HepG2 (cell line): Measurements from ENCODE around the gene TCF3. TPM values are rescaled to one million over a fixed set of nuclear protein-coding genes. Genes with fewer than 3 reads are reported as not detected.

Experiments used
- ATAC-seq: fragments of 200-7000 bp; cut with Tn5 transposase; 3 replicates; pipeline ENCODE4 v1.9.1; 2020; ENCODE audit warnings: mild to moderate bottlenecking, moderate library complexity
- BruUV-seq: library from RNA; stranded (reverse); fragments of 400-500 nt; replicated peaks from 2 replicates; lab custom pipeline; 2021; lab: Mats Ljungman, UMichigan
- CTCF ChIA-PET: fragments of 300-600 bp; formaldehyde crosslinking; extraction: SDS; loops from one replicate; lab custom pipeline; 2021; ENCODE audit warnings: low total read pairs, inconsistent platforms, low intra/inter-chr PET ratio; lab: Yijun Ruan, JAX
- POLR2A ChIA-PET: fragments of 350-600 bp; sonication (Branson Sonifier 250); formaldehyde crosslinking; loops from one replicate; lab custom pipeline; 2020; ENCODE audit warnings: antibody characterized with exemption, inconsistent platforms; lab: Yijun Ruan, JAX
- DNase-seq: peaks from one replicate; pipeline ENCODE4 v3.0.0-alpha.2; 2015; ENCODE audit warnings: low spot score
- FAIRE-seq: peaks from 3 replicates; lab custom pipeline; 2011; peaks lifted over from hg19 to GRCh38; lab: Jason Lieb, UNC
- H2AFZ ChIP-seq: one replicate; pipeline ENCODE4 v1.6.1; 2011; ENCODE audit warnings: low read length, inconsistent platforms
- H3K27ac ChIP-seq: fragments of 300-600 bp; 3 replicates; pipeline ENCODE4 v1.8.0; 2011; ENCODE audit warnings: mixed run types, mild to moderate bottlenecking, mixed read lengths, low read length, inconsistent platforms; ENCODE audit not compliant: insufficient read depth; ENCODE audit errors: extremely low read length
- H3K27me3 ChIP-seq, 2 experiments: fragments of 200-600 bp in 1 of 2; 2 replicates in 1 of 2; 3 replicates in 1 of 2; pipeline versions ENCODE4 v1.6.0 to v1.8.0; 2011; ENCODE audit warnings: low read length in 2 of 2, mild to moderate bottlenecking in 2 of 2, moderate library complexity in 2 of 2, inconsistent platforms in 1 of 2; ENCODE audit not compliant: insufficient read depth in 2 of 2, control insufficient read depth in 1 of 2
- H3K36me3 ChIP-seq, 2 experiments: fragments of 200-600 bp in 1 of 2; replicated peaks in 1 of 2; 2 replicates in 1 of 2; 3 replicates in 1 of 2; pipeline versions ENCODE4 v1.5.1 to v1.8.0; 2011; ENCODE audit warnings: low read length in 2 of 2, inconsistent platforms in 1 of 2; ENCODE audit not compliant: insufficient read depth in 2 of 2, control insufficient read depth in 1 of 2
- H3K4me1 ChIP-seq: 2 replicates; pipeline ENCODE4 v1.5.1; 2012; ENCODE audit warnings: low read length, inconsistent platforms; ENCODE audit not compliant: insufficient read depth
- H3K4me2 ChIP-seq: 2 replicates; pipeline ENCODE4 v1.6.0; 2011; ENCODE audit warnings: low read depth, low read length, inconsistent platforms
- H3K4me3 ChIP-seq, 3 experiments: fragments of 200-600 bp in 1 of 3; sonication (generic), shearing (Covaris generic) in 1 of 3; replicated peaks in 1 of 3; 2 replicates each; pipeline ENCODE4 v1.5.1; 2011 to 2016; ENCODE audit warnings: low read length in 3 of 3, inconsistent platforms in 2 of 3, low read depth in 2 of 3, mild to moderate bottlenecking in 2 of 3, control low read depth in 1 of 3, mixed read lengths in 1 of 3; ENCODE audit not compliant: insufficient read depth in 1 of 3
- H3K79me2 ChIP-seq: one replicate; pipeline ENCODE4 v1.6.1; 2011; ENCODE audit warnings: low read length, inconsistent platforms; ENCODE audit not compliant: insufficient read depth
- H3K9ac ChIP-seq: 2 replicates; pipeline ENCODE4 v1.6.0; 2011; ENCODE audit warnings: mild to moderate bottlenecking, low read depth, low read length, inconsistent platforms; ENCODE audit not compliant: insufficient read depth
- H3K9me3 ChIP-seq: 2 replicates; pipeline ENCODE4 v1.5.1; 2012; ENCODE audit warnings: mild to moderate bottlenecking, low read length
- H4K20me1 ChIP-seq: 2 replicates; pipeline ENCODE4 v1.6.0; 2011; ENCODE audit warnings: inconsistent platforms, mild to moderate bottlenecking, low read length, moderate library complexity; ENCODE audit not compliant: insufficient read depth
- ATRX ChIP-seq: sonication (generic); formaldehyde crosslinking; IDR thresholded peaks from 2 replicates; pipeline ENCODE4 v1.4.0; 2020; ENCODE audit warnings: missing genetic modification reagents, borderline replicate concordance
- DZIP1 ChIP-seq: sonication (generic); formaldehyde crosslinking; IDR thresholded peaks from 2 replicates; pipeline ENCODE4 v1.5.0; 2020; ENCODE audit warnings: mild to moderate bottlenecking, missing genetic modification reagents
- FUBP1 ChIP-seq: sonication (generic); formaldehyde crosslinking; IDR thresholded peaks from 2 replicates; pipeline ENCODE4 v1.5.1; 2020; ENCODE audit warnings: missing genetic modification reagents, mild to moderate bottlenecking, borderline replicate concordance
- NR3C1 ChIP-seq: sonication (generic); formaldehyde crosslinking; IDR thresholded peaks from 2 replicates; pipeline ENCODE4 v1.4.0; 2020; ENCODE audit warnings: missing genetic modification reagents
- RFXAP ChIP-seq: sonication (generic); formaldehyde crosslinking; IDR thresholded peaks from 2 replicates; pipeline ENCODE4 v1.4.0; 2020; ENCODE audit warnings: missing genetic modification reagents, borderline replicate concordance
- RNF219 ChIP-seq: sonication (generic); formaldehyde crosslinking; IDR thresholded peaks from 2 replicates; pipeline ENCODE4 v1.5.0; 2020; ENCODE audit warnings: mild to moderate bottlenecking, missing genetic modification reagents
- SOX13 ChIP-seq, 3 experiments: fragments of 450-650 bp in 1 of 3; sonication (generic) in 1 of 3; formaldehyde crosslinking in 1 of 3; IDR thresholded peaks in 2 of 3; conservative IDR thresholded peaks in 1 of 3; 2 replicates each; pipeline versions ENCODE4 v1.5.0 to v1.6.1; 2016 to 2020; ENCODE audit warnings: antibody characterized with exemption in 1 of 3, mild to moderate bottlenecking in 1 of 3, missing compliant biosample characterization in 1 of 3, missing genetic modification reagents in 1 of 3, moderate library complexity in 1 of 3
- TGIF2 ChIP-seq: IDR thresholded peaks from 2 replicates; pipeline ENCODE4 v1.6.1; 2016; ENCODE audit warnings: control low read depth, missing compliant biosample characterization
- ZC3H13 ChIP-seq: sonication (generic); formaldehyde crosslinking; IDR thresholded peaks from 2 replicates; pipeline ENCODE4 v1.8.1; 2023; ENCODE audit warnings: mild to moderate bottlenecking, missing genetic modification reagents, moderate library complexity
- ZNF101 ChIP-seq: sonication (generic); formaldehyde crosslinking; IDR thresholded peaks from 2 replicates; pipeline ENCODE4 v1.4.0; 2020; ENCODE audit warnings: mild to moderate bottlenecking, low read depth, missing genetic modification reagents, borderline replicate concordance
- ZNF275 ChIP-seq: sonication (generic); formaldehyde crosslinking; IDR thresholded peaks from 2 replicates; pipeline ENCODE4 v1.8.0; 2022; ENCODE audit warnings: missing genetic modification reagents, mild to moderate bottlenecking, inconsistent platforms, borderline replicate concordance
- ZNF552 ChIP-seq: sonication (generic); formaldehyde crosslinking; IDR thresholded peaks from 2 replicates; pipeline ENCODE4 v1.9.0; 2022; ENCODE audit warnings: missing genetic modification reagents, mild to moderate bottlenecking, borderline replicate concordance
- ZNF672 ChIP-seq: sonication (generic); formaldehyde crosslinking; IDR thresholded peaks from 2 replicates; pipeline ENCODE4 v1.8.1; 2022; ENCODE audit warnings: missing genetic modification reagents
- ZNF780A ChIP-seq: sonication (generic); formaldehyde crosslinking; IDR thresholded peaks from 2 replicates; pipeline ENCODE4 v1.8.0; 2022; ENCODE audit warnings: mild to moderate bottlenecking, missing genetic modification reagents, moderate library complexity
- WGBS: methylation state at CpG from one replicate; pipeline ENCODE4 v1.1.6; 2017; ENCODE audit warnings: low lambda C conversion rate; 5-methylcytosine and 5-hydroxymethylcytosine counted together
- in situ Hi-C: cut with HindIII; loops from 2 replicates; pipeline ENCODE4 v1.10.0; 2017; ENCODE audit warnings: low pct_unique_long_range_greater_than_20kb; ENCODE audit not compliant: extremely low pct_ligation_motif_present
- intact Hi-C: fragments of 100-400 bp; cut with micrococcal nuclease; formaldehyde crosslinking; loops from one replicate; pipeline ENCODE4 v1.10.0; 2022; ENCODE audit not compliant: unreplicated experiment
- polyA plus RNA-seq, 8 experiments: library from polyadenylated mRNA; depleted of rRNA in 3 of 8; stranded (reverse) in 7 of 8; unstranded in 1 of 8; fragments of >200 nt; fragmentation: Illumina TruSeq in 4 of 8; extraction: Trizol in 4 of 8; gene quantifications; 2 replicates each; pipeline versions ENCODE4 v1.2.1 to v1.2.3, GENCODE V29; 2011 to 2016; ENCODE audit warnings: low read depth in 4 of 8, missing spikeins in 1 of 8, mixed read lengths in 1 of 8; ENCODE audit not compliant: insufficient read depth in 1 of 8
- total RNA-seq, 5 experiments: library from RNA; depleted of rRNA; stranded (reverse); fragments of >200 nt; fragmentation: Illumina TruSeq; extraction: Trizol; gene quantifications; 2 replicates each; pipeline ENCODE4 v1.2.3, GENCODE V29; 2016; ENCODE audit warnings: low read depth in 1 of 5

TCF3 gene
- total and polyA plus RNA-seq, 2 of the 13 experiments (the other 11 are each of a cell fraction or from before 2014, with no cell fraction given): 51.4 to 53.2 TPM

- ChIA-PET CTCF (no interaction called here), POLR2A (interaction anchor here (0.6 kb wide), 1 partner anchor 38 kb away, joined by 4 read pairs; the partner anchor contains the start of gene UQCR11)
- Histone ChIP-seq H2AFZ (no peak overlapping the region), H3K9ac (peak overlapping the region; percentile 74), H3K27me3 (peaks cover 0 to 8% of the 10 kb centered on the region in 2 experiments; a peak in 2 of 5 replicates), H3K9me3 (no peaks in the 10 kb centered on the region), H3K79me2 (peaks cover 11% of the 10 kb centered on the region), H3K4me2 (peak overlapping the region; percentile 76), H3K36me3 (peaks cover 0 to 3% of the 10 kb centered on the region in 2 experiments; a peak in 3 of 5 replicates), H3K27ac (no peak overlapping the region), H3K4me3 (peak overlapping the region; percentile 72 to 81 (median 75); a peak in 4 of 6 replicates), H4K20me1 (0 out of 2 replicates have a peak, but pooled peaks cover 6% of the 10 kb centered on the region), H3K4me1 (peaks cover 13% of the 10 kb centered on the region)
- in situ Hi-C loops (no loop called here), intact Hi-C loops (loop anchor here (2.0 kb wide), 1 partner anchor 20 kb away; no protein-coding TSS in a partner anchor)
- ATAC-seq: peak; percentile 45
- BruUV-seq: no TSS peak
- 20% methylated on average over 8 of the region's 42 CpGs for WGBS
- FAIRE-seq: no peak
- DNase-seq: peak; percentile 40
- no peak for TF ChIP-seq ZNF672 (CRISPR knock-in tag)
- TF ChIP-seq ATRX: no peak
- no peak for TF ChIP-seq ZNF101
- TF ChIP-seq DZIP1 (CRISPR knock-in tag): no peak
- TF ChIP-seq ZNF552 (CRISPR knock-in tag): no peak
- no peak for TF ChIP-seq FUBP1 (CRISPR knock-in tag)
- TF ChIP-seq SOX13 (IDR thresholded peaks at IDR 0.05): no peak
- 0 out of 4 replicates have a peak, but pooled peaks of 1 of the 2 experiments have one; percentile 25 for TF ChIP-seq SOX13 (CRISPR knock-in tag; conservative IDR thresholded peaks at IDR 0.05 in 1 of 2, IDR thresholded peaks at IDR 0.05 in 1 of 2)
- TF ChIP-seq ZC3H13: no peak
- no peak for TF ChIP-seq ZNF275 (CRISPR knock-in tag)
- TF ChIP-seq ZNF780A (CRISPR knock-in tag): no peak
- TF ChIP-seq RNF219 (CRISPR knock-in tag): no peak
- no peak for TF ChIP-seq TGIF2 (CRISPR knock-in tag)
- no peak for TF ChIP-seq RFXAP (CRISPR knock-in tag)
- no peak for TF ChIP-seq NR3C1 (CRISPR knock-in tag)
Observed at GRCh38 chr19:1566392-1567115, 85.9 kb downstream of the TCF3 start.
